HEK293 (cell line): Measurements from ENCODE around the gene AKAP6.
A peak's percentile ranks its signal among the peaks of the same experiment; 100 is the strongest.

ENCODE experiments used
- CTCF ChIA-PET: fragments of 350-600 bp; formaldehyde crosslinking; extraction: SDS; loops from one replicate; lab custom pipeline; 2021; ENCODE audit warnings: antibody characterized with exemption; lab: Yijun Ruan, JAX
- POLR2A ChIA-PET: fragments of 300-600 bp; formaldehyde crosslinking; extraction: SDS; loops from one replicate; lab custom pipeline; 2020; ENCODE audit warnings: antibody characterized with exemption, inconsistent platforms; lab: Yijun Ruan, JAX
- H3K27ac ChIP-seq: fragments of 200-500 bp; sonication (Bioruptor generic); 2 replicates; pipeline ENCODE4 v1.5.1; 2014; ENCODE audit warnings: low read depth, low read length, control low read depth, inconsistent platforms; ENCODE audit errors: extremely low read depth
- H3K36me3 ChIP-seq, 2 experiments: fragments of 200-500 bp in 1 of 2; sonication (Bioruptor generic) in 1 of 2; 1 replicate in 1 of 2; 2 replicates in 1 of 2; pipeline ENCODE4 v1.5.1; 2014 to 2017; ENCODE audit warnings: inconsistent platforms in 2 of 2, low read length in 2 of 2; ENCODE audit not compliant: control insufficient read depth in 2 of 2, insufficient read depth in 1 of 2
- H3K4me1 ChIP-seq: fragments of 200-500 bp; sonication (Bioruptor generic); 2 replicates; pipeline ENCODE4 v1.5.1; 2014; ENCODE audit warnings: mild to moderate bottlenecking, low read length, inconsistent platforms; ENCODE audit not compliant: control insufficient read depth, insufficient read depth
- H3K4me3 ChIP-seq: 2 replicates; pipeline ENCODE4 v1.5.1; 2011; ENCODE audit warnings: low read depth, mild to moderate bottlenecking, control low read depth, low read length, moderate library complexity
- H3K9me3 ChIP-seq: fragments of 200-500 bp; sonication (Bioruptor generic); 2 replicates; pipeline ENCODE4 v1.5.1; 2014; ENCODE audit warnings: low read depth, low read length, inconsistent platforms; ENCODE audit not compliant: control insufficient read depth, insufficient read depth
- KLF10 ChIP-seq: fragments of 450-650 bp; IDR thresholded peaks from 2 replicates; pipeline ENCODE4 v1.5.1; 2018; ENCODE audit warnings: missing biosample characterization, mild to moderate bottlenecking, missing genetic modification characterization
- KLF17 ChIP-seq: fragments of 450-650 bp; formaldehyde crosslinking; IDR thresholded peaks from 2 replicates; pipeline ENCODE4 v1.5.1; 2016; ENCODE audit warnings: missing biosample characterization, missing genetic modification characterization
- PATZ1 ChIP-seq: fragments of 450-650 bp; formaldehyde crosslinking; IDR thresholded peaks from 2 replicates; pipeline ENCODE4 v1.5.1; 2016; ENCODE audit warnings: missing biosample characterization, missing genetic modification characterization
- SP3 ChIP-seq: fragments of 450-650 bp; formaldehyde crosslinking; IDR thresholded peaks from 2 replicates; pipeline ENCODE4 v1.5.1; 2016; ENCODE audit warnings: missing biosample characterization, missing genetic modification characterization
- YY2 ChIP-seq: fragments of 450-650 bp; formaldehyde crosslinking; IDR thresholded peaks from 2 replicates; pipeline ENCODE4 v1.5.1; 2016; ENCODE audit warnings: missing biosample characterization, missing genetic modification characterization
- ZBTB21 ChIP-seq: fragments of 450-650 bp; formaldehyde crosslinking; IDR thresholded peaks from 2 replicates; pipeline ENCODE4 v1.5.1; 2017; ENCODE audit warnings: missing biosample characterization, missing genetic modification characterization
- ZBTB48 ChIP-seq: fragments of 450-650 bp; formaldehyde crosslinking; IDR thresholded peaks from 2 replicates; pipeline ENCODE4 v1.5.1; 2016; ENCODE audit warnings: missing biosample characterization, missing genetic modification characterization
- ZIC2 ChIP-seq: fragments of 450-650 bp; formaldehyde crosslinking; IDR thresholded peaks from 2 replicates; pipeline ENCODE4 v1.5.1; 2016; ENCODE audit warnings: missing biosample characterization, missing genetic modification characterization
- ZNF140 ChIP-seq: fragments of 450-650 bp; formaldehyde crosslinking; IDR thresholded peaks from 2 replicates; pipeline ENCODE4 v1.5.1; 2016; ENCODE audit warnings: missing biosample characterization, missing genetic modification characterization
- ZNF155 ChIP-seq: fragments of 450-650 bp; formaldehyde crosslinking; IDR thresholded peaks from 2 replicates; pipeline ENCODE4 v1.5.1; 2016; ENCODE audit warnings: missing biosample characterization, missing genetic modification characterization
- ZNF169 ChIP-seq: fragments of 450-650 bp; formaldehyde crosslinking; IDR thresholded peaks from 2 replicates; pipeline ENCODE4 v1.5.1; 2016; ENCODE audit warnings: missing biosample characterization, missing genetic modification characterization
- ZNF2 ChIP-seq: fragments of 450-650 bp; formaldehyde crosslinking; IDR thresholded peaks from 2 replicates; pipeline ENCODE4 v1.5.1; 2016; ENCODE audit warnings: missing biosample characterization, missing genetic modification characterization
- ZNF223 ChIP-seq: fragments of 450-650 bp; formaldehyde crosslinking; IDR thresholded peaks from 2 replicates; pipeline ENCODE4 v1.5.1; 2016; ENCODE audit warnings: missing biosample characterization, missing genetic modification characterization
- ZNF280D ChIP-seq: fragments of 450-650 bp; formaldehyde crosslinking; IDR thresholded peaks from 2 replicates; pipeline ENCODE4 v1.5.1; 2016; ENCODE audit warnings: missing biosample characterization, missing genetic modification characterization
- ZNF302 ChIP-seq: fragments of 450-650 bp; formaldehyde crosslinking; IDR thresholded peaks from 2 replicates; pipeline ENCODE4 v1.5.1; 2016; ENCODE audit warnings: missing biosample characterization, missing genetic modification characterization, low read depth
- ZNF335 ChIP-seq: fragments of 450-650 bp; formaldehyde crosslinking; conservative IDR thresholded peaks from 2 replicates; pipeline ENCODE4 v1.5.1; 2016; ENCODE audit warnings: missing biosample characterization, missing genetic modification characterization
- ZNF391 ChIP-seq: fragments of 450-650 bp; formaldehyde crosslinking; IDR thresholded peaks from 2 replicates; pipeline ENCODE4 v1.5.1; 2016; ENCODE audit warnings: low read depth, missing biosample characterization, missing genetic modification characterization, borderline replicate concordance
- ZNF404 ChIP-seq: fragments of 450-650 bp; formaldehyde crosslinking; IDR thresholded peaks from 2 replicates; pipeline ENCODE4 v1.5.1; 2017; ENCODE audit warnings: missing biosample characterization, missing genetic modification characterization
- ZNF416 ChIP-seq: fragments of 450-650 bp; formaldehyde crosslinking; IDR thresholded peaks from 2 replicates; pipeline ENCODE4 v1.5.1; 2016; ENCODE audit warnings: missing biosample characterization, missing genetic modification characterization
- ZNF426 ChIP-seq: fragments of 450-650 bp; formaldehyde crosslinking; IDR thresholded peaks from 2 replicates; pipeline ENCODE4 v1.5.1; 2017; ENCODE audit warnings: missing biosample characterization, missing genetic modification characterization, mild to moderate bottlenecking, inconsistent platforms, moderate library complexity
- ZNF560 ChIP-seq: fragments of 450-650 bp; formaldehyde crosslinking; IDR thresholded peaks from 2 replicates; pipeline ENCODE4 v1.5.1; 2017; ENCODE audit warnings: missing biosample characterization, missing genetic modification characterization, borderline replicate concordance
- ZNF600 ChIP-seq: fragments of 450-650 bp; formaldehyde crosslinking; IDR thresholded peaks from 2 replicates; pipeline ENCODE4 v1.5.1; 2016; ENCODE audit warnings: missing biosample characterization, missing genetic modification characterization
- ZNF629 ChIP-seq: fragments of 450-650 bp; formaldehyde crosslinking; IDR thresholded peaks from 2 replicates; pipeline ENCODE4 v1.5.1; 2017; ENCODE audit warnings: missing biosample characterization, missing genetic modification characterization
- ZNF645 ChIP-seq: fragments of 450-650 bp; formaldehyde crosslinking; IDR thresholded peaks from 2 replicates; pipeline ENCODE4; 2016; ENCODE audit warnings: missing biosample characterization, missing genetic modification characterization
- ZNF658 ChIP-seq: fragments of 450-650 bp; formaldehyde crosslinking; IDR thresholded peaks from 2 replicates; pipeline ENCODE4; 2016; ENCODE audit warnings: missing biosample characterization, missing genetic modification characterization
- ZNF664 ChIP-seq: fragments of 450-650 bp; formaldehyde crosslinking; IDR thresholded peaks from 2 replicates; pipeline ENCODE4 v1.5.1; 2016; ENCODE audit warnings: missing biosample characterization, missing genetic modification characterization
- ZNF670 ChIP-seq: fragments of 450-650 bp; formaldehyde crosslinking; IDR thresholded peaks from 2 replicates; pipeline ENCODE4 v1.5.1; 2016; ENCODE audit warnings: missing biosample characterization, missing genetic modification characterization, low read depth
- ZNF701 ChIP-seq: fragments of 450-650 bp; formaldehyde crosslinking; IDR thresholded peaks from 2 replicates; pipeline ENCODE4 v1.5.1; 2016; ENCODE audit warnings: missing biosample characterization, missing genetic modification characterization
- ZNF791 ChIP-seq: fragments of 450-650 bp; formaldehyde crosslinking; IDR thresholded peaks from 2 replicates; pipeline ENCODE4 v1.5.1; 2016; ENCODE audit warnings: missing biosample characterization, missing genetic modification characterization
- ZNF837 ChIP-seq: fragments of 450-650 bp; formaldehyde crosslinking; IDR thresholded peaks from 2 replicates; pipeline ENCODE4 v1.5.1; 2016; ENCODE audit warnings: missing biosample characterization, missing genetic modification characterization

Gene AKAP6

GRCh38 chr14:32724867-32725471, 395.9 kb downstream of the AKAP6 start:
- Histone ChIP-seq H3K4me3 (peak overlapping the region; percentile 23), H3K27ac (no peak overlapping the region), H3K4me1 (peaks cover 13% of the 10 kb centered on the region; the same call in 1 of the 2 replicates), H3K36me3 (no peaks in the 10 kb centered on the region), H3K9me3 (no peaks in the 10 kb centered on the region)
- POLR2A ChIA-PET: interaction anchor here (0.8 kb wide), 1 partner anchor 215 kb away, joined by 5 read pairs; no protein-coding TSS in a partner anchor
- CTCF ChIA-PET: interaction anchor here (0.6 to 1.3 kb wide), 3 partner anchors 14 to 1600 kb away, joined by 3 to 6 read pairs (median 3); no protein-coding TSS in a partner anchor
- TF ChIP-seq ZNF664 (tag by site-specific recombination) (no peak), ZNF426 (tag by site-specific recombination) (no peak), ZNF155 (tag by site-specific recombination) (no peak), ZIC2 (tag by site-specific recombination) (peak; percentile 35; the same call in 1 of the 2 replicates), ZNF645 (no peak), ZNF302 (tag by site-specific recombination) (no peak), ZNF335 (tag by site-specific recombination) (peak; percentile 81), ZNF140 (tag by site-specific recombination) (no peak), ZBTB48 (no peak), ZNF2 (no peak), ZNF791 (no peak), ZNF670 (no peak), ZNF280D (no peak), ZNF658 (no peak), SP3 (tag by site-specific recombination) (no peak), YY2 (tag by site-specific recombination) (no peak), ZNF600 (tag by site-specific recombination) (no peak), ZNF701 (tag by site-specific recombination) (no peak), ZNF416 (tag by site-specific recombination) (no peak), ZNF629 (tag by site-specific recombination) (peak; percentile 14; the same call in 1 of the 2 replicates), ZNF560 (no peak), ZNF391 (no peak), KLF10 (no peak), ZNF169 (tag by site-specific recombination) (no peak), KLF17 (tag by site-specific recombination) (no peak), ZNF837 (tag by site-specific recombination) (no peak), ZBTB21 (tag by site-specific recombination) (peak; percentile 45), ZNF223 (tag by site-specific recombination) (no peak), ZNF404 (no peak), PATZ1 (tag by site-specific recombination) (0 out of 2 replicates have a peak, but pooled peaks have one; percentile 8)
